Endothelial cell of umbilical vein (primary cell): ENCODE measurements around the gene TEX36. TPM values are rescaled to one million over a fixed set of nuclear protein-coding genes. Genes with fewer than 3 reads are reported as not detected.

Experiments used
- BruUV-seq: library from RNA; stranded (reverse); fragments of 400-500 nt; replicated peaks from 2 replicates; lab custom pipeline; 2021; lab: Mats Ljungman, UMichigan
- CTCF ChIA-PET: fragments of 300-600, 350-600 bp; sonication (Branson Sonifier 250); formaldehyde crosslinking; loops from one replicate; lab custom pipeline; 2021; ENCODE audit warnings: antibody characterized with exemption, inconsistent platforms; lab: Charles Lee
- POLR2A ChIA-PET: fragments of 300-600, 350-600 bp; sonication (Branson Sonifier 250); formaldehyde crosslinking; loops from one replicate; lab custom pipeline; 2021; ENCODE audit warnings: antibody characterized with exemption, inconsistent platforms; lab: Charles Lee
- DNase-seq: peaks from one replicate; pipeline ENCODE4 v3.0.0-alpha.2; 2011; ENCODE audit warnings: low read depth, low spot score
- FAIRE-seq: peaks from 2 replicates; lab custom pipeline; 2011; peaks lifted over from hg19 to GRCh38; lab: Jason Lieb, UNC
- H2AFZ ChIP-seq: 2 replicates; pipeline ENCODE4 v1.6.0; 2012; ENCODE audit warnings: low read depth, low read length, control low read depth, inconsistent platforms
- H3K27ac ChIP-seq: 2 replicates; pipeline ENCODE4 v1.5.1; 2011; ENCODE audit warnings: low read depth, mild to moderate bottlenecking, control low read depth, low read length, moderate library complexity; ENCODE audit not compliant: insufficient read depth
- H3K27me3 ChIP-seq, 2 experiments: 2 replicates each; pipeline versions ENCODE4 v1.6.0 to v1.6.1; 2011; ENCODE audit warnings: low read length in 2 of 2, mixed read lengths in 1 of 2; ENCODE audit not compliant: control insufficient read depth in 2 of 2, insufficient read depth in 2 of 2
- H3K36me3 ChIP-seq, 2 experiments: 2 replicates in 1 of 2; 3 replicates in 1 of 2; pipeline ENCODE4 v1.5.1; 2011; ENCODE audit warnings: low read length in 2 of 2, mild to moderate bottlenecking in 1 of 2, moderate library complexity in 1 of 2; ENCODE audit not compliant: control insufficient read depth in 2 of 2, insufficient read depth in 2 of 2; ENCODE audit errors: extremely low read depth in 1 of 2
- H3K4me1 ChIP-seq: 3 replicates; pipeline ENCODE4 v1.5.1; 2011; ENCODE audit warnings: mild to moderate bottlenecking, low read length; ENCODE audit not compliant: control insufficient read depth, insufficient read depth; ENCODE audit errors: extremely low read depth
- H3K4me2 ChIP-seq: 2 replicates; pipeline ENCODE4 v1.6.1; 2011; ENCODE audit warnings: low read length, control low read depth, mixed read lengths; ENCODE audit not compliant: insufficient read depth
- H3K4me3 ChIP-seq, 3 experiments: fragments of 200-600 bp in 1 of 3; sonication (generic), shearing (Covaris generic) in 1 of 3; replicated peaks in 1 of 3; 2 replicates each; pipeline ENCODE4 v1.5.1; 2011 to 2016; ENCODE audit warnings: control low read depth in 3 of 3, low read length in 3 of 3, mild to moderate bottlenecking in 2 of 3, inconsistent platforms in 1 of 3, low read depth in 1 of 3, moderate library complexity in 1 of 3; ENCODE audit not compliant: insufficient read depth in 1 of 3
- H3K79me2 ChIP-seq: 2 replicates; pipeline ENCODE4 v1.6.0; 2012; ENCODE audit warnings: low read length, inconsistent platforms; ENCODE audit not compliant: control insufficient read depth, insufficient read depth
- H3K9ac ChIP-seq: replicated peaks from 2 replicates; pipeline ENCODE3; 2011; ENCODE audit warnings: low read length, control low read depth; ENCODE audit not compliant: insufficient read depth; ENCODE audit errors: extremely low read depth
- H3K9me1 ChIP-seq: replicated peaks from 3 replicates; pipeline ENCODE4 v1.6.0; 2011; ENCODE audit warnings: mild to moderate bottlenecking, low read length; ENCODE audit not compliant: control insufficient read depth, insufficient read depth; ENCODE audit errors: extremely low read depth
- H3K9me3 ChIP-seq: replicated peaks from 2 replicates; pipeline ENCODE4 v1.5.1; 2012; ENCODE audit warnings: low read length, inconsistent platforms; ENCODE audit not compliant: control insufficient read depth, insufficient read depth
- H4K20me1 ChIP-seq: replicated peaks from 2 replicates; pipeline ENCODE3; 2011; ENCODE audit warnings: mild to moderate bottlenecking, low read length; ENCODE audit not compliant: control insufficient read depth, insufficient read depth; ENCODE audit errors: extremely low read depth
- CTCF ChIP-seq, 2 donors: IDR thresholded peaks; 1 replicate in 1 of 2; 2 replicates in 1 of 2; pipeline ENCODE4 v1.5.1; 2011; ENCODE audit warnings: low read length in 2 of 2, mild to moderate bottlenecking in 2 of 2, moderate library complexity in 2 of 2, control low read depth in 1 of 2, inconsistent platforms in 1 of 2, low read depth in 1 of 2; ENCODE audit not compliant: insufficient read depth in 1 of 2; ENCODE audit errors: extremely low read depth in 1 of 2
- EZH2 ChIP-seq: IDR thresholded peaks from 2 replicates; pipeline ENCODE4 v1.6.1; 2012; ENCODE audit warnings: borderline replicate concordance, low read depth, mild to moderate bottlenecking, moderate library complexity, low read length, inconsistent platforms; ENCODE audit not compliant: severe bottlenecking
- FOS ChIP-seq: IDR thresholded peaks from 2 replicates; pipeline ENCODE4 v1.6.1; 2011; ENCODE audit warnings: mild to moderate bottlenecking, low read length, moderate library complexity, borderline replicate concordance; ENCODE audit not compliant: insufficient read depth
- GATA2 ChIP-seq: IDR thresholded peaks from 2 replicates; pipeline ENCODE4 v1.7.0; 2011; ENCODE audit warnings: low read depth, mild to moderate bottlenecking, moderate library complexity, mixed read lengths, low read length; ENCODE audit not compliant: insufficient read length, insufficient read depth
- JUN ChIP-seq: IDR thresholded peaks from 2 replicates; pipeline ENCODE4 v1.6.1; 2011; ENCODE audit warnings: borderline replicate concordance, low read depth; ENCODE audit not compliant: insufficient read length, insufficient read depth
- MAX ChIP-seq: IDR thresholded peaks from 2 replicates; pipeline ENCODE4 v1.6.1; 2011; ENCODE audit not compliant: insufficient read depth, insufficient read length
- MYC ChIP-seq: IDR thresholded peaks from one replicate; pipeline ENCODE4 v1.6.1; 2011; ENCODE audit warnings: mild to moderate bottlenecking, low read depth, low read length
- POLR2A ChIP-seq: IDR thresholded peaks from 2 replicates; pipeline ENCODE4 v1.6.1; 2012; ENCODE audit warnings: low read depth, mild to moderate bottlenecking, control low read depth, low read length
- POLR2AphosphoS5 ChIP-seq: IDR thresholded peaks from 2 replicates; pipeline ENCODE4 v1.6.1; 2012; ENCODE audit warnings: low read depth, mild to moderate bottlenecking, control low read depth, low read length, moderate library complexity; ENCODE audit not compliant: insufficient read depth
- dilution Hi-C: fragments of 300-500 bp; cut with MboI; formaldehyde crosslinking; loops from one replicate; pipeline ENCODE4 v1.15.0; 2019; ENCODE audit warnings: low sequenced_read_pairs; ENCODE audit not compliant: extremely low pct_ligation_motif_present
- intact Hi-C: fragments of 100-400 bp; cut with micrococcal nuclease; formaldehyde crosslinking; loops from one replicate; pipeline ENCODE4 v1.10.0; 2022
- polyA plus RNA-seq, 4 experiments: library from polyadenylated mRNA; depleted of rRNA in 3 of 4; stranded (reverse) in 3 of 4; unstranded in 1 of 4; fragments of >200 nt; gene quantifications; 2 replicates each; pipeline versions ENCODE4 v1.2.1 to v1.2.3, GENCODE V29; 2011 to 2012; ENCODE audit warnings: missing spikeins in 1 of 4
- total RNA-seq: library from RNA; stranded (reverse); gene quantifications from 2 replicates; pipeline ENCODE4 v1.2.3, GENCODE V29; 2021

Gene TEX36
- total and polyA plus RNA-seq, 2 donors (not counting 3 experiments of a cell fraction or from before 2014, with no cell fraction given): not detected

GRCh38 chr10:125709553-125710474 is 26.9 kb upstream of the TEX36 start:
- FAIRE-seq: no peak
- H3K4me3 ChIP-seq: no peak overlapping the region

More at GRCh38 chr10:125709553-125710474, 26.9 kb upstream of the TEX36 start:
- H3K9me1 ChIP-seq: no peaks in the 10 kb centered on the region
- H3K9me3 ChIP-seq: no peaks in the 10 kb centered on the region
- intact Hi-C loops (loop anchor here (10.0 kb wide), 1 partner anchor 665 kb away; no protein-coding TSS in a partner anchor), dilution Hi-C loops (no loop called here)
- no peaks in the 10 kb centered on the region for H3K79me2 ChIP-seq
- ChIA-PET CTCF (no interaction called here), POLR2A (no interaction called here)
- H2AFZ ChIP-seq: no peak overlapping the region
- no peak overlapping the region for H3K9ac ChIP-seq
- no TSS peak for BruUV-seq
- no peaks in the 10 kb centered on the region for H4K20me1 ChIP-seq
- no peaks in the 10 kb centered on the region for H3K36me3 ChIP-seq
- no peak overlapping the region for H3K27ac ChIP-seq
- TF ChIP-seq POLR2A (no peak), JUN (no peak), POLR2AphosphoS5 (no peak), CTCF (IDR thresholded peaks at IDR 0.05; ENCODE audit: extremely low read depth in 1 of 2, insufficient read depth in 1 of 2, low read depth in 1 of 2, low read length in 2 of 2) (no peak), EZH2 (no peak), FOS (no peak), MYC (no peak), MAX (no peak), GATA2 (no peak)
- DNase-seq: no peak
- peaks cover 7 to 9% of the 10 kb centered on the region in 2 experiments for H3K27me3 ChIP-seq
- no peak overlapping the region for H3K4me2 ChIP-seq
- no peaks in the 10 kb centered on the region for H3K4me1 ChIP-seq
